PC-9 (cell line): ENCODE measurements around the gene RS1. TPM values are rescaled to one million over a fixed set of nuclear protein-coding genes. Genes with fewer than 3 reads are reported as not detected.

Source experiments
- BruUV-seq: library from RNA; stranded (reverse); fragments of 400-500 nt; replicated peaks from 2 replicates; lab custom pipeline; 2021; lab: Mats Ljungman, UMichigan
- CTCF ChIA-PET: fragments of 300-600 bp; sonication (Branson Sonifier 250); formaldehyde crosslinking; loops from one replicate; lab custom pipeline; 2022; ENCODE audit warnings: antibody characterized with exemption; lab: Charles Lee
- POLR2A ChIA-PET: fragments of 300-600 bp; sonication (Branson Sonifier 250); formaldehyde crosslinking; loops from one replicate; lab custom pipeline; 2022; ENCODE audit warnings: antibody characterized with exemption; ENCODE audit not compliant: unreplicated experiment; lab: Charles Lee
- DNase-seq, 2 experiments: peaks; one replicate each; pipeline versions ENCODE4 v3.0.0 to v3.0.0-alpha.2; 2015 to 2022; ENCODE audit warnings: mixed read lengths in 1 of 2
- H2AFZ ChIP-seq: fragments of 200-600 bp; sonication (generic); 2 replicates; pipeline ENCODE4 v1.8.1; 2017; ENCODE audit warnings: antibody characterized with exemption
- H3F3A ChIP-seq: fragments of 200-600 bp; sonication (generic); 2 replicates; pipeline ENCODE4 v1.8.1; 2017; ENCODE audit warnings: antibody characterized with exemption, mild to moderate bottlenecking, low read depth; ENCODE audit not compliant: insufficient read depth
- H3K27ac ChIP-seq: fragments of 200-600 bp; sonication (generic); 2 replicates; pipeline ENCODE4 v1.6.1; 2016; ENCODE audit warnings: mixed run types
- H3K27me3 ChIP-seq: fragments of 200-600 bp; sonication (generic); 2 replicates; pipeline ENCODE4 v1.6.1; 2016; ENCODE audit warnings: low read depth, mixed run types; ENCODE audit not compliant: insufficient read depth
- H3K36me3 ChIP-seq: fragments of 200-600 bp; sonication (generic); 2 replicates; pipeline ENCODE4 v1.6.1; 2016; ENCODE audit warnings: low read depth, mixed run types
- H3K4me1 ChIP-seq: fragments of 200-600 bp; sonication (generic); replicated peaks from 2 replicates; pipeline ENCODE4 v1.6.1; 2016; ENCODE audit warnings: mixed run types; ENCODE audit not compliant: insufficient read depth
- H3K4me2 ChIP-seq: fragments of 200-600 bp; sonication (generic); 2 replicates; pipeline ENCODE4 v1.6.1; 2017; ENCODE audit warnings: mixed run types
- H3K4me3 ChIP-seq: fragments of 200-600 bp; sonication (generic); 2 replicates; pipeline ENCODE4 v1.6.1; 2016; ENCODE audit warnings: mixed run types
- H3K79me2 ChIP-seq: fragments of 200-600 bp; sonication (generic); 2 replicates; pipeline ENCODE4 v1.6.1; 2017; ENCODE audit warnings: low read depth, mixed run types
- H3K9me2 ChIP-seq: fragments of 200-600 bp; sonication (generic); 2 replicates; pipeline ENCODE4 v1.8.1; 2017; ENCODE audit warnings: mild to moderate bottlenecking; ENCODE audit not compliant: insufficient read depth
- H3K9me3 ChIP-seq: fragments of 200-600 bp; sonication (generic); 2 replicates; pipeline ENCODE4 v1.8.1; 2016; ENCODE audit warnings: low read depth; ENCODE audit not compliant: insufficient read depth
- H4K20me1 ChIP-seq: fragments of 200-600 bp; sonication (generic); 2 replicates; pipeline ENCODE4 v1.8.1; 2017; ENCODE audit not compliant: insufficient read depth
- EZH2 ChIP-seq: fragments of 200-600 bp; sonication (generic); IDR thresholded peaks from 2 replicates; pipeline ENCODE4 v1.8.0; 2017; ENCODE audit warnings: antibody characterized with exemption, low read depth
- intact Hi-C: fragments of 100-400 bp; cut with micrococcal nuclease; formaldehyde crosslinking; loops from one replicate; pipeline ENCODE4 v1.10.0; 2022; ENCODE audit not compliant: unreplicated experiment
- total RNA-seq: library from RNA; stranded (reverse); gene quantifications from 2 replicates; pipeline ENCODE4 v1.2.3, GENCODE V29; 2021
- TF ChIP-seq, protein P1 (sequence below): fragments of 200-600 bp; sonication (generic); conservative IDR thresholded peaks from 2 replicates; pipeline ENCODE4 v1.6.1; 2017; ENCODE audit warnings: mixed run types, antibody characterized with exemption, mild to moderate bottlenecking, moderate library complexity

RS1 gene
- total RNA-seq, 1 experiment from 2014 or later, result not detected

DNA sequence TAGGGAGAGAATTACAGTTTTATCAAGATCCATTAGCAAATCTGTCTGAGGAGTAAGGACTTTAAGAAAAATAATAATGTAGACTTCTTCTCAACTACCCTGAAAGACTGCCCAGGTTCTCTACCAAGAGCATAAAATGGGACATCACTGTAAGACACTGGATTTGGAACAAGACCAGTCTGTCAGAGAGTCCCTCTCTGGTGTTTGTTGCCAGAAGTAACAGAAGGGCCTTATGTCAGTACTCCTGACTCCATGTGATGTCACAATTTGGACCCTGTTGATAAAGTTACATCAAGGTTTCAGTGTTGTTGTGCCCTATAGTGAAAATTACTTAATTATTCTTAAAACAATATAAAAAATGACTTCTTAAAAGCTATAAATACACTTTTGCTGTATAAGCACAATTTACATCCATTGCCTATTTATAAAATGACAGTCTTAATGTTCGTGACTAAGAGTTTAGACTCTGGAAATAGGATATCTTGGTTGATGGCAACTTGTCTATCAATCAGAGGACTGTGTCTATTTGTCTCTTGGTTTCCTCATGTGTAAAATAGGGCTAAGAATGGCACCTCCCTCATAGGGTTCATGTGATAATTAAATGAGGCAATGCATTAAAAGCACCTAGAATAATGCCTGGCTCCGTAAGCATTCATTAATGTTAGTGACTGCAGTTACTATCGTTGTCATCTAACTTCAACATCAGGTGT lies 57.8 kb downstream of the RS1 start:
- Histone ChIP-seq H3K4me3 (no peak overlapping the region), H3K4me1 (peaks cover 11% of the 10 kb centered on the region; the same call in 1 of the 2 replicates), H4K20me1 (no peaks in the 10 kb centered on the region), H3K36me3 (no peaks in the 10 kb centered on the region), H2AFZ (no peak overlapping the region), H3K9me3 (no peaks in the 10 kb centered on the region), H3K9me2 (no peaks in the 10 kb centered on the region), H3F3A (no peaks in the 10 kb centered on the region), H3K27me3 (no peaks in the 10 kb centered on the region), H3K27ac (no peak overlapping the region), H3K4me2 (no peak overlapping the region), H3K79me2 (no peaks in the 10 kb centered on the region)
- TF ChIP-seq, protein P1, sequence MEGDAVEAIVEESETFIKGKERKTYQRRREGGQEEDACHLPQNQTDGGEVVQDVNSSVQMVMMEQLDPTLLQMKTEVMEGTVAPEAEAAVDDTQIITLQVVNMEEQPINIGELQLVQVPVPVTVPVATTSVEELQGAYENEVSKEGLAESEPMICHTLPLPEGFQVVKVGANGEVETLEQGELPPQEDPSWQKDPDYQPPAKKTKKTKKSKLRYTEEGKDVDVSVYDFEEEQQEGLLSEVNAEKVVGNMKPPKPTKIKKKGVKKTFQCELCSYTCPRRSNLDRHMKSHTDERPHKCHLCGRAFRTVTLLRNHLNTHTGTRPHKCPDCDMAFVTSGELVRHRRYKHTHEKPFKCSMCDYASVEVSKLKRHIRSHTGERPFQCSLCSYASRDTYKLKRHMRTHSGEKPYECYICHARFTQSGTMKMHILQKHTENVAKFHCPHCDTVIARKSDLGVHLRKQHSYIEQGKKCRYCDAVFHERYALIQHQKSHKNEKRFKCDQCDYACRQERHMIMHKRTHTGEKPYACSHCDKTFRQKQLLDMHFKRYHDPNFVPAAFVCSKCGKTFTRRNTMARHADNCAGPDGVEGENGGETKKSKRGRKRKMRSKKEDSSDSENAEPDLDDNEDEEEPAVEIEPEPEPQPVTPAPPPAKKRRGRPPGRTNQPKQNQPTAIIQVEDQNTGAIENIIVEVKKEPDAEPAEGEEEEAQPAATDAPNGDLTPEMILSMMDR, result no peak
- no peak for TF ChIP-seq EZH2
- intact Hi-C loops, result no loop called here
- ChIA-PET POLR2A (no interaction called here), CTCF (no interaction called here)
- no peak for DNase-seq
- BruUV-seq, result no TSS peak

DNA sequence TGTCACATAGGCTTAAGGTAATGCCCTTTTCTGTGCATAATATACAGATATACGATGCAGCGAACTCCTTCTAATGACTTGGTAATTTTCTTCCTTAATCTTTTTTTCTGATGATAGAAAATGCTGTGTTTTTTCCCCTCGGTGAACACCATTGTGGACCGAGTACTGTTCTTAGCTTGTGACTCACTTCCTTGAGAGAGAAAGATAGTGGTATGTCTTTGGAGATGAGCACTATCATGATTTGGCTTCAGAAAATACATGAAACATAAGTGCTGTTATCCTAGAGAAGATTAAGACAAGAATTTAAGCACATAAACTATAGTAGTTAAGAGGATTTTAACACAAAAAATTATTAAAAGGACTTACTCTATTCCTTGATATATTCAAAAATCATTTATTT lies 63.9 kb downstream of the RS1 start:
- no peaks in the 10 kb centered on the region for H3K9me2 ChIP-seq
- no peaks in the 10 kb centered on the region for H3K4me1 ChIP-seq
- POLR2A ChIA-PET, result no interaction called here
- no peak for DNase-seq
- no peak overlapping the region for H2AFZ ChIP-seq
- H3K27me3 ChIP-seq, result no peaks in the 10 kb centered on the region
- CTCF ChIA-PET, result no interaction called here
- no peak overlapping the region for H3K4me2 ChIP-seq
- no peaks in the 10 kb centered on the region for H3K79me2 ChIP-seq
- H3K9me3 ChIP-seq, result no peaks in the 10 kb centered on the region
- no peaks in the 10 kb centered on the region for H4K20me1 ChIP-seq
- no TSS peak for BruUV-seq
- TF ChIP-seq, protein P1, result no peak
- no peak overlapping the region for H3K4me3 ChIP-seq
- H3K27ac ChIP-seq, result no peak overlapping the region
- intact Hi-C loops, result no loop called here
- no peaks in the 10 kb centered on the region for H3K36me3 ChIP-seq
- H3F3A ChIP-seq, result no peaks in the 10 kb centered on the region

DNA sequence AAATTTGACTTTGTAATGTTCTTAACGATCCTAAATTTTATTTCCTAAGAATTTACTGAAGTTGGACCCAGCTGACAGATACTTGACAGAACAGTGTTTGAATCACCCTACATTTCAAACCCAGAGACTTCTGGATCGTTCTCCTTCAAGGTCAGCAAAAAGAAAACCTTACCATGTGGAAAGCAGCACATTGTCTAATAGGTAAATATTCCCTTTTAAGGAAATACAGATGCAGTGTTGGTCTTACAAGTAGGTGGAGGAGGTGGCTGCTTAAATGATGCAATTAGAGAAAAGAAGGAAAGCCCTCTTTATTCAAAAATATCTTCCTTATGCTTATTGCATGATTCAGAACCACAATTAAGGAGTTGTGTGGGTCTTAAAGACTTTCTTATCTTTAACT lies 73.5 kb downstream of the RS1 start:
- POLR2A ChIA-PET, result no interaction called here
- CTCF ChIA-PET, result no interaction called here
- intact Hi-C loops, result no loop called here

More for the DNA sequence above, 73.5 kb downstream of the RS1 start:
- H3K27ac ChIP-seq, result no peak overlapping the region
- H3K9me3 ChIP-seq, result no peaks in the 10 kb centered on the region
- TF ChIP-seq, protein P1, result no peak
- TF ChIP-seq EZH2, result no peak
- DNase-seq, result no peak
- H3K4me1 ChIP-seq, result no peaks in the 10 kb centered on the region
- no peaks in the 10 kb centered on the region for H3K27me3 ChIP-seq
- H3F3A ChIP-seq, result no peaks in the 10 kb centered on the region
- no peak overlapping the region for H2AFZ ChIP-seq
- no peaks in the 10 kb centered on the region for H3K79me2 ChIP-seq
- H3K36me3 ChIP-seq, result no peaks in the 10 kb centered on the region
- H4K20me1 ChIP-seq, result no peaks in the 10 kb centered on the region
- no peak overlapping the region for H3K4me3 ChIP-seq
- no peaks in the 10 kb centered on the region for H3K9me2 ChIP-seq
- no TSS peak for BruUV-seq
- H3K4me2 ChIP-seq, result no peak overlapping the region
